NCI-H446 treated with DMSO at 0.1 percent for 48 hours (cell line): Measurements from ENCODE around the gene ZMYM4.
"Not testable (repeated sequence)": the region's sequence is repeated elsewhere in the genome, so short reads cannot be mapped to it uniquely, and the experiment has no call there.

ENCODE experiments used
- DNase-seq: peaks from one replicate; lab custom pipeline; 2025; lab: John Stamatoyannopoulos, UW

ZMYM4 gene

DNA sequence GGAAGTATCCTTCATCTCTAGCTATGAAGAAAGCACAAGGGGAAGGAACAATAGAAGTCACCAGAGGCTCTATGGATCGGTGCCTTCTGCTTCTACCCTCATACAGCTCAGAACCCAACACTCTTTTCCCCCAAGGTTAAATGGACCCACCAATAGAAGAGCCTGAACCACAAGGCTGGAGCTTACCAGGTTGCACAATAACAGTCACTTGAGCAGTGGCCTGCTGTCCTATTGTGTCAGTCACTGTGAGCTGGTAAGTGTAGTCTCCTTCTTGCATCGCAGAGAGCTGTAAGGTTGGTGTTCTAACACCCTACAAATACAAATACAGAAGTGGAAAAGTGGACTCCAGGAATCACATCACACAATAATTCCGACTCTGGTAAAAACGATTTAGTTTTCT is 185.7 kb downstream of the ZMYM4 start:
- DNase-seq, result no peak

DNA sequence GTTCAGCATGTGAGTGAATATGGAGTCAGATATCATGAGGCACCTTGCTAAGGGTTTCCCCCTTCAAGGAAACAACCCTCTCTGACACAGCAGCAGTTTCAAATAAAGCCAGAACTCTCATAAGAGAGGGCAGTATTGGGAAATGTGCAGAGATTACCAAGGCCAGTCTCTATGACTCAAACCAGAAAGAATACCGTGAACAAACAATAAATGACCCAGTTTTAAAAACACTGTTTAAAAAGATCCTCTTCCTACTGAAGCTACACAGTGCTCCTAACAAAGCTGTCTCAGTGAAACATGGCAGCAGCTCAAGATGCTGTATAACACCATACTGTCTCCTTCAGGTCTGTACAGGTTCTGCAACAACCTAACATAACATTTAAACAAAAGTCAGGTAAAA is 186.1 kb downstream of the ZMYM4 start:
- no peak for DNase-seq

DNA sequence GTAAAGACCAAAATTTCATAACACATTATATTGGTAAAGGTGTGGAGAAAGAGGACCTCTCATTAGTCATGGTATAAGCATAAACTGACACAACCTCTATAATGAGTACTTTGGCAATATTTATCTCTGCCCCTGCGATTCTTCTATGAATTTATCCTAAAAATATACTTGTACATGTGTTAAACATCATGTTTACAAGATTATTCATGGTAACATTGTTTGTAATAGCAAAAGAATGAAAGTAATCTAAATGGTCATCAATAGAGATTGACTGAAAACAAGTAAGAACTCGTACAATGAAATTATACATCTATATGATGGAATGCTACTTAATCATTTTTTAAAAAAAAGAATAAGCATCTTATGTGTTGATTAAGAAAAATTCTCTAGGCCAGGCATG is 192.3 kb downstream of the ZMYM4 start:
- no peak for DNase-seq

DNA sequence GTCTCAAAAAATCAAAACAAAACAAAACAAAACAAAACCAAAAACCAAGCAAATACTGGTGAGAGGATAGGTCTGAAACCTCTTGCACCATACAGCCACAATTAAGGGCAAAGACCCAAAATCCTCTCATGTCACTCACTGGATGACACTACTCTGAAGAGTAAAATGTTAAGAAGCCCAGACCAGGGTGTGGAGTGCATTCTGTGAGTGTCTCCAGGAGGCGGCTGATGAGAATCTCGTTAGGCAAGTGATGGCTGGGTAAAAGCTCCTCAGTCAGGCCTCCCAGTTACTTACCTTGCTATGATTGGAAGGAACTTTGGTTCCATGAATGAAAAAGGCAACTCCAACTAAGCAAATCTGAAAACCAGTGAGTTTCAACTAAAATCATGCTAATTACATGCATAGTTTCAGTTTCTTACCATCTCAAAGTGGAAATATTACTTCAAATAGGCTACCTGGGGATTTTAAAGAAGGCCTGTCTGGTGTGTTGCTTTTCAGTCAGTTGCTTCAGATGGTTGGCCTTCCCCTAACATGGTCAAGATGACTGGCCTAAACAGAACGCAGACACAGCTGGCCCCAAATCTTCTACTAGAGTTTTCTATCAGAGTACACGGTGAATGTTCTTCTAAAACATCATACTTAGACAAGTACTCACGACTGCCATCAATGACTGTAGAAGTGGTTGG is 193.6 kb downstream of the ZMYM4 start:
- no peak for DNase-seq

DNA sequence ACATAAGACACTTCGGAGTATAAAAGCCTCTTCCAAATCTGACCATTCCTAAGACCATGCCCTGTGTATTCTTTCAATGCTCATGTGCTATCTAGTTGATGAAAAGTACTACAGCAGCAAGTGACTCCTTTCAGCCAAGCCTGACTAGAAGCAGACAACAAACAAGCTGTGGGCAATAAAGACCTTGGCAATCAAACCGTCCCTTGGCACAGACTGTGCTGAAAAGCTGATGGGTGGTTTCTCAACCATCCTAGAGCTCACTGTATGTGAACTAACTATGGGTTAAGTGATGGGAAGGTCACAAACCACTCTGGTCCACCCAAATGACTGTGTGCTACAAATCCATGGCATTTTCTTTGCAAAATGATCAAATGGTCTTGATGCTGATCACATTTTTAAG is 194.7 kb downstream of the ZMYM4 start:
- peak; percentile 2 for DNase-seq

DNA sequence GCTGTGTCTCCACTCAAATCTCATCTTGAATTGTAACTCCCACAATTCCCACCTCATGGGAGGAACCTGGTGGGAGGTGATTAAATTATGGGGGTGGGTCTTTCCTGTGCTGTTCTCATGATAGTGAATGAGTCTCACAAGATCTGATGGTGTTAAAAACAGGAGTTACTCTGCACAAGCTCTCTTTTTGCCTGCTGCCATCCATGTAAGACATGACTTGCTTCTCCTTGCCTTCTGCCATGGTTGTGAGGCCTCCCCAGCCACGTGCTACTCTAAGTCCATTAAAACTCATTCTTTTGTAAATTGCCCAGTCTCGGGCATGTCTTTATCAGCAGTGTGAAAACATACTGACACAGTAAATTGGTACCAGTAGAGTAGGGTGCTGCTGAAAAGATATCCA is 195.2 kb downstream of the ZMYM4 start:
- not testable (repeated sequence) for DNase-seq

DNA sequence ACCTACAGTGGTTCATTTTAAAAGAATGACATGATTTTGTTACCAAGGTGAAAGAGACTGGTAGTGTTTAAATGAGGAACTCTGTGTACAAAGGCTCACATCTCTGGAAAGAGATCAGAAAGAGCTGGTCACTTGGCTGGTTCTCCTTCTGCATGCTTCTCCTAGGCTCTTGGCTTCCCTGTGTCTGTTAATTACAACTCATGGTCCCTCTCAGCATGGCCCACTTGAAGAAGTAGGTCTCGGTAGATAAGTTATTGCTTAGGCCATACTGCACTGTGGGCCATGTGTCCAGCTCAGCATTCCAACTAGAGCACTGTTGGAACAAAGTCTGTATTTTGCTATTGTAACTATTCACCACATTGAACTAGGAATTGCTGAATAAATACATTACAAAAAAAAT is 197.6 kb downstream of the ZMYM4 start:
- DNase-seq, result no peak

DNA sequence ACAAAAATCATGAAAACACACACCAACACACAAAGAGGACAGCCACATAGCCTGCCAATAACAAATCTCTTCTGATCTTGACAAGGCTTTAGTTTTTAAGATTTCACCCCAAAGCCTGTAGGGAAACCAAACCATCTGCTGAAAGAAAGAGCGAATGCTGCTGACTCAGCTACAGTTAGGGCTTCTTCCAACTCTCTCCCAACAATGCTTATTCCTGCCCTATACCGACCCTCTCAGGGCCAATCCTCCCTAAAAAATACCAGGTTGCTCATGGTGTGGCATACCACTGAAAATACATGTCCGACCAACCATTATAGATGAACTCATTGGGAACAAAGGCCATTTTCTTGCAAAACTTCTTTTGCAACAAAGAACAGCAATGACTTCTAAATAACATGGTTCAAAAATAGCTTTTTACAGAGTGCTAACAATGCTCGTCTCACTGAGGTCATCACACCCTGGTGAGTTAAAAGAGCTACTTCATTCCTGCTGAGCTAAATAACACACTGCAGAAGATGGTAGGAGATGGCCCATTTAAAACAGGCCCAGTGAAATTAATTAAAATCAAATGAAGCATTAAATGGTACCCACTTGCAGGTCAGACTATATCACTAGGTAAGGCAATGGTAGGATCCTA is 202.6 kb downstream of the ZMYM4 start:
- DNase-seq, result no peak
